HG03558 (cell line): ENCODE data around the gene VEZT.
"Not testable (repeated sequence)": the region's sequence is repeated elsewhere in the genome, so short reads cannot be mapped to it uniquely, and the experiment has no call there.

ENCODE experiments used
- ATAC-seq: cut with Tn5 transposase; IDR thresholded peaks from one replicate; pipeline ENCODE4 v1.9.1; 2021; ENCODE audit warnings: moderate number of reproducible peaks; ENCODE audit not compliant: unreplicated experiment; ENCODE audit errors: extremely low read depth

Gene VEZT

DNA sequence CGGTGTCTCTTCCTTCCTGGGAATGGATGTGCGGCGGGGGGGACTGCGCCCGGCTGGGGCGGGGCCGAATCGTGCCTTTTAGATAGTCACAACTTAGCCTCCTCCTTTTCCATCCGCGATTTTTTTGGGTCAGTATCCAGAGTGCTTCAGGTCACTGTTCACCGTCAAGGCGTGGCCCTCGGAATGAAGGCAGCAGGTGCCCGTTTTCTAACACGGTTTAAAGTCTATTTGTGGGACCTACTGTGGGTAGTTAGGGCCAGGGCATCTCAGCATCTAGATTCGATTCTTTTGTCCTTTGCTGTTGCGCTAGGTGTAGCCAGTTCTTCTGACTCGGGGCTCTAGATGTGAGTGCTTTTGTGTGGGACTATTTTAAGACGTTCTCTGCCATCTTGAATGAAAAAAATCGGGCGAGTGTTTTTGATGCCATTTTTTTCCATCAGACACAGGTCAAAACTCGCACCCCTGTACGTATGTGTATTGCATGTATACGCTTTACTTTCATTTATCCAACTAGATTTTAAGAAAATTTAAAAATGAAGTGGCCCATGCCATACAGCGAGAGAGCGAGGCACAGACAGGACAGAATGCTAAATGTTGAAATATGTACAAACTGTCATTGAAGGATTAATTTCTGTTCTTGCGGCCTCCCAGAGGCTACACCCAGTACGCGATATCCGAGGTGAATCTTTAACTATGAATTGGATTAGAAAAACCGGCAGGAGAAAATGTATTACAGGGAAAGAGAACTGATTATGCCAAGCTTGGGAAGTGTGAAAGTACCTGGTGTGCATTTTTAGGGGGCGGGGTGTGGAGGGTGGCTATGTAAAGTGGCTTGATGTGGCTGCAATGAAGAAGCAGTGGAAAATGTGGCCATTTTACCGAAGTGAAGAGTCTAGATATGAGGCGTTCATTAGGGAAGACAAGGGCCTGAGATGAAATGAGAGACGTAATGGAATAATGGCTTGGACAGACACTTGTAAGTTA lies 835 bp downstream of the VEZT start:
- ATAC-seq = no peak

DNA sequence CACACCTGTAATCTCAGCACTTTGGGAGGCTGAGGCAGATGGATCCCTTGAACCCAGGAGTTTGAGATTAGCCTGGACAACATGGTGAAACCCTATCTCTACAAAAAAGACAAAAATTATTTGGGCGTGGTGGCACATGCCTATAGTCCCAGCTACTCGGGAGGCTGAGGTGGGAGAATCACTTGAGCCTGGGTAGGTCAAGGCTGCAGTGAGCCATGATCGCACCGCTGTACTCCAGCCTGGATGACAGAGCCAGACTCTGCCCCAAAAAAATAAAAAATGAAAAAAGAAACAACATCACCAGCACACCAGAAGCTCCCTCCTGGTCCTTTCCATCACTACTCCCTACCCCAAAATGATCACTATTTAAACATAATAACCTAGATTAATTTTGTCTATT lies 2.6 kb downstream of the VEZT start:
- no peak for ATAC-seq

DNA sequence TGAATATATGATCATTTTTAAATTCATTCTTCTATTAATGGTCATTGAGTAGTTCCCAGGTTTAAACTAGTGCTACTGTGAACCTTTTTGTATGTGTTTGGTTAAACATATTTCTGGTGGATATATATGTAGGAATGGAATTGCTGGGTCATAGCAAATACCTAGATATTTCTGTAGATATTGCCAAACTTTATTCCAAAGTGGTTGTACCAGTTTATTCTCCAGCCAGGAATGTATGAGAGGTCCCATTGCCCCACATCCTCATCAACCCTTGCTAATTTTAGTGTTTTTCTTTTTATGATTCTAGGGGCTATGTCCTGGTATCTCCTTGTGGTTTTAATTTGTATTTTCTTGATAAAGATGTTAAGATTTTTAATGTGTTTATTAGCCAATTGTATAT lies 3.1 kb downstream of the VEZT start:
- ATAC-seq = no peak

DNA sequence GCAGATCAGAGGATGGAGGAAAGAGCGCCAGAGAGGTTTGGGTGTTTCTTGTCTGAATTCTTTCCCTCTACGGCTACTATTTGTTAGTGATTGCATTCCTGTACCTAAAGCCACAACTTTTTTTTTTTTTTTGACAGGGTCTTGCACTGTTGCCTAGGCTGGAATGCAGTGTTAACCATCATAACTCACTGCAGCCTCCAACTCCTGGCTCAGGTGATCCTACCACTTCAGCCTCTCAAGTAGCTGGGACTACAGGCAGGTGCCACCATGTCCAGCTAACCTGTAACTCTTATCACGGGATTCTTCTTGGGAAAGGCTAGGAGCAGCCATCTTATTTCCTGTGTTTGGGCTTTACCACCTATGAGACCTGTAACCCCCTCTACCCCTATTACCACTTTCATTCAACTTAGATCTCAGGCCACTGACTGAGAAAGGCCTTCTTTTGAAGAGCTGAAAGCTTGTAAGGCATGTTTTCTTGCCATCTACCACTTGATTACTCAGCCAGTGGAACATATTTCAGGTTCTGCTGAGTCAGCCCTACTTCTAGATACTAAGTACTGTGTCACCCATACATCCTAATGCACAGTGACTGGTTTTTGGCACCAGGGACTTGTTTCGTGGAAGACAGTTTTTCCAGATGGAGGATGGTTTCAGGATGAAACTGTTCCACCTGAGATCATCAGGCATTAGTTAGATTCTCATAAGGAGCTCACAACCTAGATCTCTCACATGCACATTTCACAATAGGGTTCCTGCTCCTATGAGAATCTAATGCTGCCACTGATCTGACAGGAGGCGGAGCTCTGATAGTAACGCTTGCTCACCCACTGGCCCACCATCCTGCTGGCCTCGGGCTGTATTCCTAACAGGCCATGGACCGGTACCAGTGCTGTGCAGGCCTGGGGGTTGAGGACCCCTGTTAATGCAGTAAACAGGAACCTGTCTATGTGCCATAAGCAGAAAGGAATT lies 6.9 kb downstream of the VEZT start:
- no peak for ATAC-seq

DNA sequence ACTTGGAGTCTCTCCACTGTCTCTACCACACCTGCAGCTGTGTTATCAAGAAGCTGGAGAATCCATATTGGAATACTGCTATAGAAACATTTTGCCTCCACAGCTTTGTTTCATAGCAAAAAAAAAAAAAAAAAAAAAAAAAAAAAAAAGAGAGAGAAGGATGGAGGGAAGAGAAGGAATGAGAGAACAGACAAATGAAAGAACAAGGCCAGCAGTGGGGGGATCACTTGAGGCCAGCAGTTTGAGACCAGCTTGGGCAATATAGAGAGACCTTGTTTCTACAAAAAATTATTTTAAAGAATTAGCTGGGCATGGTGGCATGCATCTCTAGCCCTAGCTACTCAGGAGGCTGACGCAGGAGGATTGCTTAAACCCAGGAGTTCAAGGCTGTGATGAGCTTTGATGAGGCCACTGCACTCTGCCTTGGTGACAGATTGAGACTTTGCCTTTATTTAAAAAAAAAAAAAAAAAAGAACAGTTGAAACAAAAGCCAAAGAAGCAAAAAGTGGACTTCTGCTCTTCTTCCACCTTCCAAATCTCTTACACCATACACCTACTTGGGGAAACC lies 8.1 kb downstream of the VEZT start:
- ATAC-seq = no peak

DNA sequence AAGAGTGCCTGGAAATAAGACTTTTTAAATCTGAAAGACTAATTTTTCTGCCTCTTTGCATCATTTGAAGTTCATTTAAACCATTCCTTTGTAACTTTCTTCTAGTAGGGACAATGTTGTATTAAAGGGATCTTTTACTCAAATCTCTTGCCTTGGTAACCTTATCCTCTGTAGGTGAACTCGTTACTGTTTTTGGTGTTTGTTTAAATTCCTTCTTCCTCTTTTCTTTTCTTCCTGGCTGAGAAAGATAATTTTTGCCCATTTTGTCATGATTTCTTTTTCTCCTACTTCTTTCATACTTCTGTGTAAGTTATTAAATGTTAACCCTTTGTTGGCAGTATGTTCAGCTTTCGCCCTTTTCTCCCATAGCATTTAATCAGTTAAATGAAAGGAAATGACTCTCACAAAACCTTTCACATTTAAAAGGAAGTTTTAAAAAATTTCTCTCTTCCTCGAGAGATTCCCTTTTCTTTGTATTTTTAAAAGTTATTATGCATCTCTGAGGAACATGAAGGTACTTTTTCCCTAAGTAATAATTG lies 10.3 kb downstream of the VEZT start:
- no peak for ATAC-seq

DNA sequence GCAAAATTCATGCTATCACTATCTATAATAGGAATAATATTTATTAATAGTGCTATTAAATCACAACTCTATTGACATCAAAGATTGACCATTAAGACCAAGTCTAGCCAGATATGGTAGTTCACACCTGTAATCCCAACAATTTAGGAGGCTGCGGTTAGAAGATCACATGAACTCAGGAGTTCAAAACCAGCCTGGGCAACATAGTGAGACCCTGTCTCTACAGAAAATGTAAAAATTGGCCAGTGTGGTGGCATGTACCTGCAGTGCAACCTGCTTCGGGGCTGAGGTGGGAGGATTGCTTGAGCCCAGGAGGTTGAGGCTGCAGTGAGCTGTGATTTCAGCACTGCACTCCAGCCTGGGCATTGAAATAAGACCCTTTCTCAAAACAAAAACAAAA lies 11.0 kb downstream of the VEZT start:
- no peak for ATAC-seq

DNA sequence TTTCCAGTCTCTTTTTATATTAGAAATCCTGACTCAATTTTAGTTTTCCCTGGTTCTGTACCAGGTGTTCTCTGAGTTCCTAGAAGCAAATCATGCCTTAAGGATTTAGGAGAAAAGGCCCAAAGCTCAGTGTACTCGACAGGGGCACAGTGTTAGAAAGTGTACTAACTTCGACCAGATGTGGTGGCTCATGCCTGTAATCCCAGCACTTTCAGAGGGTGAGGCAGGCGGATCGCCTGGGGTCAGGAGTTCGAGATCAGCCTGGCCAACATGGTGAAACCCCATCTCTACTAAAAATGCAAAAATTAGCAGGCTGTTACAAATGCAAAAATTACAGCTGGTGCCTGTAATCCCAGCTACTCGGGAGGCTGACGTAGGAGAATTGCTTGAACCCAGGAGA lies 12.0 kb downstream of the VEZT start:
- ATAC-seq = no peak

DNA sequence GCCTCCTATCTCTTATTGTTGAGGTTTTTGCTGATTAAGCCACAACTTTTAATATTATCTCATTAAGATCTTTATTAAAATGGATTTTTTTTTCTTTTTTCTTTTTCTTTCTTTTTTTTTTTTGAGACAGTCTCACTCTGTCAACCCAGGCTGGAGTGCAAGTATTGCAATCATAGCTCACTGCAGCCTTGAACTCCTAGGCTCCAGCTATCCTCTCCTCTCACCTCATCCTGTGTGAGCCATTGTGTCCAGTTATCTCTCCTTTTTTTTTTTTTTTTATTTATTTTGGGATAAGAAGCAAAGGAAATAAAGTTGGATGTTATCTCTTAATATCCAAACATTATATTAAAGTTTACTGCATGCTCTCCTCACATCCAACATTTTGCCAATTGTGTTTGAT lies 12.7 kb downstream of the VEZT start:
- no peak for ATAC-seq

DNA sequence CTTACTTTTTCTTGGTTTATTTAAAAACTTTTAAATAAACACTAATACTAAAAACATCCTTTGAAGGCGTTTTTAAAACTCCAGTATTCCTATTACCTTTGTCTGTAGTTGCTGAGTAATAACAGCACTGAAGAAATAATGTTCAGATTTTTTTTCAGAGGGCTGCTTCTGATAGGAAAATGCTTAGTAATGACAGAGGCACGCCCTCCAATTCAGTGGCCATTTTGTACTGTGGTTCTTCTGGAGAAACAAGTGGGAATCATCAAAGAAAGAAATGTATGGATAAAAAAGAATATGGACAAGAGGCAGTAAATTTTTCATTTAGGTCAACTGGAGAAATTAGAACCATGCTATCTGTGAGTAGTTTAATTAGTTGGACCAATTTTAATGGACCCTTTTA lies 13.6 kb downstream of the VEZT start:
- no peak for ATAC-seq

DNA sequence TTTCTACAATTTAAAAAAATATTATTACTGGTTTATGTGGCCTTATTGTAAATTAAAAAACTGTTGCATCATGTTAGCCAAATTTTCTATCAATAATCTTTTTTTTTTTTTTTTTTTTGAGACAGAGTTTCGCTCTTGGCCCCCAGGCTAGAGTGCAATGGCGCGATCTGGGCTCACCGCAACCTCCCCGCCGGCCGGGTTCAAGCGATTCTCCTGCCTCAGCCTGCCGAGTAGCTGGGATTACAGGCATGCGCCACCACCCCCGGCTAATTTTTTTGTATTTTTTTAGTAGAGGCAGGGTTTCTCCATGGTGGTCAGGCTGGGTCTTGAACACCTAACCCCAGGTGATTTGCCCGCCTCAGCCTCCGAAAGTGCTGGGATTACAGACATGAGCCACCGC lies 16.6 kb downstream of the VEZT start:
- not testable (repeated sequence) for ATAC-seq

DNA sequence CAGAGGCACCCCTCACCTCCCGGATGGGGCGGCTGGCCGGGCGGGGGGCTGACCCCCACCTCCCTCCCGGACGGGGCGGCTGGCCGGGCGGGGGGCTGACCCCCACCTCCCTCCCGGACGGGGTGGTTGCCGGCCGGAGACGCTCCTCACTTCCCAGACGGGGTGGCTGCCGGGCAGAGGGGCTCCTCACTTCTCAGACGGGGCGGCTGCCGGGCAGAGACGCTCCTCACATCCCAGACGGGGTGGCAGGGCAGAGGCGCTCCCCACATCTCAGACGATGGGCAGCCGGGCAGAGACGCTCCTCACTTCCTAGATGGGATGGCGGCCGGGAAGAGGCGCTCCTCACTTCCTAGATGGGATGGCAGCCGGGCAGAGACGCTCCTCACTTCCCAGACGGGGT lies 18.0 kb downstream of the VEZT start:
- ATAC-seq = not testable (repeated sequence)

DNA sequence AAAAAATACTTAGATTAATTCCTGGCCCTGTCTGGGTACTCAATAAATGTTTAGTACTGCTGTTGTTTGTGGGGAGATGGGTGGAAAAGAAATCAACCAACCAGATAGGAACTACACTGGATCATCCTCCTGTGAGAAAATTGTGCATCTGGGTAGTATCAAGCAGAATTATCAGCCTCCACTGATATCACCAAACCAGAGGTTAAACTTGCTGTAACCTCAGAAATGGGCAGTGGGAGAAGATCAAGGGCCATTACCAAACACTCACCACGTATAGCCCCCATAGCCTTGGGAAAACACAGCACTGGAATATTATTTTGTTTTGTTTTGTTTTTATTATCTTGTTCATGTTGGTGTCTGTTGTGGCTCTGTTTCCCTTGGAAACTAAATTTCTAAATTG lies 19.7 kb downstream of the VEZT start:
- no peak for ATAC-seq

DNA sequence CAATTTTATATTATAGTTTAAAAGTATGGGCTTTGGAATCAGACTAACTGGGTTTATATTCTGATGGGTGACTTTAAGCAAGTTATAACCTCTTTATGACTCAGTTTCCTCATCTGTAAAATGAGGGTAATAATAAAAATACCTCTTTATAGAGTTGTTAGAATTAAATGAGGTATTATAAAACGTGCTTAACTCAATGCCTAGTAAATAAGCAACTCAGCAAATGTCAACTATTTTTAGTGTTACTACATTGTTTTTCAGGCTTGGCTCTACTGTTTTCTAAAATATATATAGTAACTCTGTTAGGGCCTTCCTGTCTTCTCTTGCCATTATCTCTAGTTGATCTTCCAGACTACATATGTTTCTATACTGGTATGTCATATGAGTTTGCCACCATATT lies 20.5 kb downstream of the VEZT start:
- ATAC-seq = no peak

DNA sequence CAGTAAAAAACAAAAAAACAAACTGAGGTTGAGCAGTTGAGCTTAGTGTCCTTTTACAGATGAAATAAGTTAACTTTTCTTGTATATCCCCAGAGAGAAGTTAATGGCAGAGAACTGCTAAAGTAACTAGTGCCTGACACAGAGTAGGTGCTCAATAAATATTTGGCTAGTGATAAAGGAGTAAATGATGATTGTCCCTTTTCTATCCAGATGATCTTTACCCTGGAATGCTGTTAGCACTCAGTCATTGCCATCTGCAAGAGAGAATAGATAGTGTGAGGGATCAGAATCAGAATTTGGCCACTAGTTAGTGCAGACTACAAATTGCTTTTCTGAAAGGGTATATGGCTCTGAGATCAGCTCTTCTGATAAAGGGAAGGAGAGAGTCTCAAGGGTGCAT lies 21.6 kb downstream of the VEZT start:
- ATAC-seq = no peak

DNA sequence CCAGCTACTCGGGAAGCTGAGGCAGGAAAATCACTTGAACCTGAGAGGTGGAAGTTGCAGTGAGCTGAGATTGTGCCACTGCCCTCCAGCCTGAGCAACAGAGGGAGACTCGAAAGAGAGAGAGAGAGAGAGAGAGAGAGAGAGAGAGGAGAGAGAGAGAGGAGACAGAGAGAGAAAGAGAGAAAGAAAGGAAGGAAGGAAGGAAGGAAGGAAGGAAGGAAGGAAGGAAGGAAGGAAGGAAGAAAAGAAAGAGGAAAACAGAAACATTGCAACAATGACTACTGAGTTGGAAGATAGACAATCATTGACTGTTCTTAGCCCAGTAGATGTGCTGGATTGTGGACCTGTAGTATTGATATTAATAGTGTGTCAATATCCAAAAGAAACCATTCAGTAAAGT lies 22.2 kb downstream of the VEZT start:
- not testable (repeated sequence) for ATAC-seq

DNA sequence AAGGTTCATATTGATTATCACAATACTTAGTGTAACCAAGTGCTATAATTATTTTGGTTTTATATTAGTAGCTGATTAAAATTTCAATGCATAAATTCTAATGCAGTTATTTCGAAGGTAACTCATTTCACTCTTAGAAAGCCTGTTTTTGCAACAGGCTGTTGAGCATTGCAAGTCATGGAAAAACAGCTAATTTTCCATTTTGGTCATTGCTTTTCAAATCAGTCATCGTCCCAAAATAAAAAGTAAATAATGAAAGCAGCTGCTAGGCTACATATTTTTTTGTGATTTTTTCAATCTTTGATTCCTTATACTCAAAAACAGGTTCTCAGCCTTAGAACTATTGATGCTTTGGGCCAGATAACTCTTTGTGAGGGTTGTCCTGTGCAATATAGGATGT lies 22.9 kb downstream of the VEZT start:
- no peak for ATAC-seq

DNA sequence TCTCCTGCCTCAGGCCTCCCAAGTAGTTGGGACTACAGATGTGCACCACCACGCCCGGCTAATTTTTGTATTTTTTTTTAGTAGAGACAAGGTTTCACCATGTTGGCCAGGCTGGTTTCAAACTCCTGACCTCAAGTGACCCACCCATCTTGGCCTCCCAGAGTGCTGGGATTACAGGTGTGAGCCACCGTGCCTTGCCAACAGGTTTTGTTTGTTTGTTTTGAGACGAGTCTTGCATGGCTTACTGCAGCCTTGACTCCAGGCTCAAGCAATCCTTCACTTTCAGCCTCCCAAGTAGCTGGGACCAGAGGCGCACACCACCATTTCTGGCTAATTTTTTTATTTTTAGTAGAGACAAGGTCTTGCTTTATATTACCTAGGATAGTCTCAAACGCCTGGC lies 23.5 kb downstream of the VEZT start:
- ATAC-seq = not testable (repeated sequence)

DNA sequence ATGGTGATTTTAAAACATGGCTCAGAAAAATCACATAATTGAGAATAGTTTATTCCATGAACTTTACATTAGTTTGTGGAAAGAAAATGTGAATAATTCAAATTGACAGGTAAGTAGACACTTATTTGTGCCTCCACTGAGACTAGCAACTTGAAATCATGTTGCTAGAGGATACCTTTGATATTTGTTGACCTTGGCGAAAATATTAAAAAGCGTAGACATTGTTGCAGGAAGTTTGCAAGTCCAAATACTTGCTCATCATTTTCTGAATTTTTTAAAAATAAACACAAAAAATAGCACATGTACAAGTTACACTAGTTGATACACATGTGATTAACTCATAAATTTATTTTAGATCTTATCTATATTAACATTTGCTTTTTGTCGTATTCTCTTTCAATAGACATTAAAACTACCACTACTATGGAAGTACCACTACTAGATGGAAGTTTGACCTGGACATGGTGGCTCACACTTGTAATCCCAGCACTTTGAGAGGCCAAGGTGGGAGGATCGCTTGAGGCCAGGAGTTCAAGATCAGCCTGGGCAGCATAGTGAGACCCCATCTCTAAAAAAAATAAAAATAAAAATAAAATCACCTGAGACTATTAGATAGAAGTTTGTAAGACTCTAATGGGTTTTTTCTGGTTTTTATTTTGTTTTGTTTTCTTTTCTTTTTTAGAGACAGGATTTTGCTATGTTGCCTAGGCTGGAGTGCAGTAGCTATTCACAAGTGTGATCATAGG lies 24.3 kb downstream of the VEZT start:
- ATAC-seq = no peak
